GM21423 (cell line): ENCODE measurements around the gene MYO18A.

ENCODE experiments used
- ATAC-seq: cut with Tn5 transposase; IDR thresholded peaks from one replicate; pipeline ENCODE4 v1.9.1; 2021; ENCODE audit warnings: mild to moderate bottlenecking, moderate library complexity; ENCODE audit not compliant: unreplicated experiment

The MYO18A gene

GRCh38 chr17:29038085-29038795 is 142.0 kb downstream of the MYO18A start:
- ATAC-seq, result no peak

GRCh38 chr17:29037739-29038084 is 142.5 kb downstream of the MYO18A start:
- ATAC-seq, result no peak

- ATAC-seq, result no peak
These were observed 143.6 kb downstream of the MYO18A start for GRCh38 chr17:29036584-29036983.

GRCh38 chr17:29034510-29034909 is 145.7 kb downstream of the MYO18A start:
- no peak for ATAC-seq

- no peak for ATAC-seq
These were observed 147.4 kb downstream of the MYO18A start for GRCh38 chr17:29032857-29033197.

- no peak for ATAC-seq
These were observed 148.0 kb downstream of the MYO18A start for GRCh38 chr17:29032013-29032856.

- ATAC-seq, result no peak
These were observed 148.7 kb downstream of the MYO18A start for GRCh38 chr17:29031488-29031887.

- no peak for ATAC-seq
These were observed 155.8 kb downstream of the MYO18A start for GRCh38 chr17:29024316-29024952.

- no peak for ATAC-seq
These were observed 158.1 kb downstream of the MYO18A start for GRCh38 chr17:29022074-29022473.

GRCh38 chr17:29021226-29021625 is 159.0 kb downstream of the MYO18A start:
- ATAC-seq, result no peak
